DOHH2 (cell line): ENCODE results near the gene MAP2K3.

Source experiments
- EZH2phosphoT487 ChIP-seq: fragments of 200-600 bp; sonication (generic); IDR thresholded peaks from 2 replicates; pipeline ENCODE4 v1.6.1; 2017; ENCODE audit warnings: borderline replicate concordance, mild to moderate bottlenecking, antibody characterized with exemption, low read length, moderate library complexity, mixed read lengths
- TF ChIP-seq, protein P1 (sequence below): fragments of 200-600 bp; sonication (generic); IDR thresholded peaks from one replicate; pipeline ENCODE4 v1.5.1; 2014; ENCODE audit warnings: antibody characterized with exemption, mild to moderate bottlenecking, low read depth, low read length; ENCODE audit not compliant: poor library complexity, severe bottlenecking

DNA sequence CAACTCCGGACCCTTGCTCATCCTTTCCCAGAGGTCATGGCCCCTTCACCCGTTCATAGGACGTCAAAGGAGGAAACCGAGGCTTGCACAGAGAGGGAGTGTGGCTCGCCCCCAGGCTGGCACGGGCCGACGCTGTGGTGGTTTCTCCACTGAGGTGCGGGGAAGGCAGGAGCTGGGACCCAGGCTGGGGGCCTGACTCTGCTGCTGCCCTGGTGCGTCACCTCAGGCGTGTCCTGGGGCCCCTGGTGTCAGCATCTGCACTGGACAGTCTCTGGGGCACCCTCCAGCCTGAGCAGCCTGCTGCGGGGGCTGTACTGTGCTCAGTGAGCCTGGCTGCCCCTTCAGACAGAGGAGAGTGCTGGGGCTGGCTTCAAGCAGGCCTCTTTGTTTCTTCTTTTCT, 7.4 kb downstream of the MAP2K3 start:
- TF ChIP-seq, protein P1, sequence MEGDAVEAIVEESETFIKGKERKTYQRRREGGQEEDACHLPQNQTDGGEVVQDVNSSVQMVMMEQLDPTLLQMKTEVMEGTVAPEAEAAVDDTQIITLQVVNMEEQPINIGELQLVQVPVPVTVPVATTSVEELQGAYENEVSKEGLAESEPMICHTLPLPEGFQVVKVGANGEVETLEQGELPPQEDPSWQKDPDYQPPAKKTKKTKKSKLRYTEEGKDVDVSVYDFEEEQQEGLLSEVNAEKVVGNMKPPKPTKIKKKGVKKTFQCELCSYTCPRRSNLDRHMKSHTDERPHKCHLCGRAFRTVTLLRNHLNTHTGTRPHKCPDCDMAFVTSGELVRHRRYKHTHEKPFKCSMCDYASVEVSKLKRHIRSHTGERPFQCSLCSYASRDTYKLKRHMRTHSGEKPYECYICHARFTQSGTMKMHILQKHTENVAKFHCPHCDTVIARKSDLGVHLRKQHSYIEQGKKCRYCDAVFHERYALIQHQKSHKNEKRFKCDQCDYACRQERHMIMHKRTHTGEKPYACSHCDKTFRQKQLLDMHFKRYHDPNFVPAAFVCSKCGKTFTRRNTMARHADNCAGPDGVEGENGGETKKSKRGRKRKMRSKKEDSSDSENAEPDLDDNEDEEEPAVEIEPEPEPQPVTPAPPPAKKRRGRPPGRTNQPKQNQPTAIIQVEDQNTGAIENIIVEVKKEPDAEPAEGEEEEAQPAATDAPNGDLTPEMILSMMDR, result no peak
- TF ChIP-seq EZH2phosphoT487, result no peak
